Left kidney (tissue), 2 donors: Measurements from ENCODE around the gene LMNA. TPM values are rescaled to one million over a fixed set of nuclear protein-coding genes. Genes with fewer than 3 reads are reported as not detected.

Experiments
- DNase-seq: peaks from one replicate; pipeline ENCODE4 v3.0.0-alpha.2; 2013
- polyA plus RNA-seq: library from polyadenylated mRNA; unstranded; fragments of 120-200 nt; gene quantifications from one replicate; pipeline ENCODE4 v1.2.1, GENCODE V29; 2013; ENCODE audit not compliant: insufficient read length

Gene LMNA
- polyA plus RNA-seq, 1 donor: 74.2 TPM

DNA sequence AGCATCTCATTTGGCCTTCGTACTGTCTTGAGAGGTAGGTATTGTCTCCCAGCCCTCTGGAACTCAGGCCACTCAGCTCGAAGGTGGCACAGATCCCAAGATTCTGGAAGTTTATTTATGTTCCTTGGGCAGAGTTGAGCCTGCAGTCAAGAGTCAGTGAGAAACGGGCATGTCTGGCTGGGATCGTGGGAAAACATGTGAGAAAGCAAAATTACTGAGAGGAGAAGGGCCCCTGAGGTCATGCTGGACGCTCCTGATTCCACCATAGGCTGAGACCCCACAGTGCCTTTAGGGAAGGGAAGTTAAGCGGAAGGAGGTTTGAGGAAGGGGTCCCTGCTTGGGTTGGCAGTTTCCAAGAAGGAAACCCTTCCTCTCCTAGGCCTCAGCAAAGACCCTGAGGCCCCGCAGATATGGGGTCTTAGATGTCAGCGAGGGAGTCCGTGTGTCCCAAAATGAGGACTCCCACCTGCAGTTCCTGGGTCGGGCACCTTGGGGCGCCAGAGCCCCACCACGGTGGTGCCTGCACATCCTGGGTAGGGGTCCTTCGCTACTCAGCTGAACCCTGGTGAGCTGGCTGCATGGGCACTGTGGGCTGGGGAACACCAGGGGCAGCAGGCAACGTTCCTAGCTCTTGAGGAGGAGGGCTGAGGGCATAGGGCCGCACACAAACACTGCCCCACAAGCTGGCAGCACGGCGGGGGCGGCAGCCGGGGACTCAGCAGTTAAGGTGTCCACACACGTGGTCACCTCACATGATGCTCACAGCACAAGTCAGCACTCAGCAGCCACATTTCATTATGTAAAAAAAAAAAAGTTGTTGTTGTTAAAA is 26.6 kb downstream of the LMNA start:
- DNase-seq: peak; percentile 43

DNA sequence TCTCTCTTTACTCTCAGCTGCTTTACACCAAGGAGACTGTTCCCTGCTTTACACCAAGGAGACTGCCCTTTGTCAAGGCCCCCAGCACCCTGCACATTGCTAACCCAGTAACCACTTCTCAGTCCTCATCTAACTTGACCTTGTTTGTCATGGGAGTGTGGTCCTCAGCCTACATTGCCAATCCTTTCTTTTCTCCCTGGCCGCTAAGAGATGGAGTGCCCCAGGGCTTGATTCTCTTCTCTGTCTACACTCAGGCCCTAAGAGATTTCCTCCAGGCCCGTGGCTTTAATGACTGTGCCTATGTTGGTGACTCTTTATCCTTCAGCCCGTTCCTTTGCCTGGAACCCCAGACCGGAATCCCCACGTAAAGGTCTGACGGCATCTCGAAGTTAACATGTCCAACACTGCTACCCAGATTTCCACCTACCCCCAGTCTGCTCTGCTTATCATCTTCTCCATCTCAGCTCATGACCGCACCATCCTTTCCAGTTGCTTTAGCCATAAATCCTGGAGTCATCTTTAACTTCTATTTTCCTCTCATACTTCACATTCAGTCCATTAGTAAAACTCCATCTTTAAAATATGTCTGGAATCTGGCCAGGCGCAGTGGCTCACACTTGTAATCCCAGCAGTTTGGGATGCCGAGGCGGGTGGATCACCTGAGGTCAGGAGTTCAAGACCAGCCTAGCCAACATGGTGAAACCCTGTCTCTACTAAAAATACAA is 29.4 kb downstream of the LMNA start:
- DNase-seq: no peak

DNA sequence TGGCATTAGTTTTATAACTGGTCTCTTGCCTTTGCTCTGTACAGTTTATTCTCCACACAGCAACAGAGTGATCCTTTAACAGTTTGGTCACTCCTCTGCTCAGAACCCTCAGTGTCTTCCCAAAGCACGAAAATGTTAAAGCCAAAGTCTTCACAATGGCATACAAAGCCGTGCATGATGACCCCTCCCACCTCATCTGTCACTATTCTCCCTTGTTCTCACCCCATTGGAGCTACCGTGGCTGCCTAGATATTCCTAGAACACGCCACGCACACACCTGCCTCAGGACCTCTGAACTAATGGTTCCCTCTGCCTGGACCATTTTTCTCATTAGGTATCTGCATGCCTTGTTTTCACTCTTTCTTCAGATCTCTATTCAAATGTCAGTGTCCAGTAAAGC is 30.2 kb downstream of the LMNA start:
- no peak for DNase-seq

DNA sequence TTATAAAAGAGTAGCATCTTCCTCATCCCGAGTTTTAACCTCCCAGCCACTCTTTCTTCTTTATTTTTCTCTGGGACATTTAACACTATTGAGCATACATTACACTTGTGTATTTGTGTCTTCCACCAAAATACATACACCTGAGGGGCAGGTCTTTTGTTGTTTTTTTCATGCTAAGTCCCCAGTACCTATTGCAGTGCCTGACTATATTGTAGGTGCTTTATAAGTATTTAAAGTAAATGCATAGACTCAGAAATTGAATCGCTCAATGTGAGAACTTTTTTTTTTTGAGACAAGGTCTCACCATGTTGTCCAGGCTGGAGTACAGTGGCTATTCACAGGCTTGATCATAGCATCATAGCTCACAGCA is 31.1 kb downstream of the LMNA start:
- no peak for DNase-seq

DNA sequence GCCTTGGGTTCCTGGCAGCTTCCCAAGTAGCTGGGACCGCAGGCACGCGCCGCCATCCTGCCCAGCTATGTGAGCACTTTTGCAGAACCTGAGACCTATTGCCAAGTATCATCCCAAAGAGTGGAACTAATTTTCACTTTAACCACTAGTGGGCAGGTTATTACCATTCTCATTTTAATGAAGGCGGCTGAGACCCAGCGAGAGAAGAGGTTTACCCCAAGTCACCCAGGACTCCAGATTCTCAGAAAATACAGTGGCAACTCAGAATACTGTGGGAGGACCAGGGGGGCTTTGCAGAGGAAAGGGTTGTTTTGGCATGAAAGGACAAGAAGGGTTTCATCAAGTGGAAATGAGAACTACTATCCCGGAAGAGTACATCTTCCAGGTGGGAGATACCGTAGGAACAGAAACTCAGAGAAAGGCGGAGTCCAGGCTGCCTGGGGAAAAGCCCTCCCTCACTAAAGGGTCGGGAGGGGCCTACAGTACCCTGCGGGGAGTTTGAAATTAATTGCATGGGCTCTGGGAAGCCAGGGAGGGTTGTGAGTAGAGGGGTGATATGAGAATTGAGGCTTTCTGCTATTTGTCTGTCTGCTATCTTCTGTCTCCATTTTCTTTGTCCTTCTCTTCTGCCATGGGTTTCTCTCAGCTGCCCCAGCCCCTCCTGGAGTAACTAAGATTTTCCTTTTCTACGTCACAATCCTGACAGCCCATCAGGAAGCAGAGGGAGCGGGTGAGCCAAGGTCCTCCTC is 31.7 kb downstream of the LMNA start:
- DNase-seq: peak; percentile 86

DNA sequence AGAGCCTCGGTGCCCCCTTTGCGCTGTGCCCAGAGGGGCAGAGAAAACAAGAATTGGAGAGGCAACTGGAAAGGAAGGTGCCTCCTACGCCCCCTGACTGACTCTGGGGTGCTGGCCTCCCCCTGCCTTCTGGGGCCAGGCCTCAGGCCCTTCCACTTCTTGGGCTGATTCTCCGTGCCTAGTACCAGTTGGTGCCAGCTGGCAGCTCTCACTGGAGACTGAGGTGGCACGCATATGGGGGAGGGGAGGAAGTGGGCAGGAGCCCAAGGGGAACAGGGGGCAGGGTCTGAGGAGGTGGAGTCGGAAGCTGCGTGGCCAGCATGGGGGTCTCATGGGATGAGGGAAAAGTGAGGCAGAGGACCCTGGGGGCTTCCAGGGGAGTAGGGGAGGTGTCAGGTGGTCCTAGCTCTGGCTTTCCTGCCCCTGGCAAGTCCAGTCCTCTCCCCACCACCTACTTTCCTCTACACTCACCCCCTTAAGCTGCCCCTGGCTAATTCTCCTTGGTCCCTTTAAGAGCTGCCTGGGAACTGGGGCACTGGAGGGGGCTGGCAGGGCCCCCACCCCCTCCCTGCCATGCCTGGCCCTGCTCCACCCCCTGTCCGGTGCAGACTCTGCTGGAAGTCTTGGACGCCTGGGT is 32.4 kb downstream of the LMNA start:
- no peak for DNase-seq

DNA sequence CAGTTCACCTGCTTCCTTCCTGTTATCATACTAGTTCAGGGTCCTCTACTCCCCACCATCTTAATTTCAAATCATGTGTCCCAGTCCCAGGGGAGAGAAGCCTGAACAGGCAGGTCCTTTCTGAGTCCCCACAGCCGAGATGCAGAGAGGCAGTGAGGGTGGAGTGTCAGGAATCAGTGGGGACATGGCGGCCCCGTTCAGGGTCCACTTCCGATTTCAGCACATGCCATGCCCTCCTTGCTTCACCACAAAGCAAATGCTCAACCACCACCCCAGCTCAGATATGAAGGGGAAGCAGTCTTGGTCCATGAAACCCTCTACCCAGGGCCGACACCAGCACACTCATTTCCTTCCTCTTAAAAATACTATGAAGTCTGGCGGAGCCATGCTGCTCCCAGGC is 33.7 kb downstream of the LMNA start:
- no peak for DNase-seq

DNA sequence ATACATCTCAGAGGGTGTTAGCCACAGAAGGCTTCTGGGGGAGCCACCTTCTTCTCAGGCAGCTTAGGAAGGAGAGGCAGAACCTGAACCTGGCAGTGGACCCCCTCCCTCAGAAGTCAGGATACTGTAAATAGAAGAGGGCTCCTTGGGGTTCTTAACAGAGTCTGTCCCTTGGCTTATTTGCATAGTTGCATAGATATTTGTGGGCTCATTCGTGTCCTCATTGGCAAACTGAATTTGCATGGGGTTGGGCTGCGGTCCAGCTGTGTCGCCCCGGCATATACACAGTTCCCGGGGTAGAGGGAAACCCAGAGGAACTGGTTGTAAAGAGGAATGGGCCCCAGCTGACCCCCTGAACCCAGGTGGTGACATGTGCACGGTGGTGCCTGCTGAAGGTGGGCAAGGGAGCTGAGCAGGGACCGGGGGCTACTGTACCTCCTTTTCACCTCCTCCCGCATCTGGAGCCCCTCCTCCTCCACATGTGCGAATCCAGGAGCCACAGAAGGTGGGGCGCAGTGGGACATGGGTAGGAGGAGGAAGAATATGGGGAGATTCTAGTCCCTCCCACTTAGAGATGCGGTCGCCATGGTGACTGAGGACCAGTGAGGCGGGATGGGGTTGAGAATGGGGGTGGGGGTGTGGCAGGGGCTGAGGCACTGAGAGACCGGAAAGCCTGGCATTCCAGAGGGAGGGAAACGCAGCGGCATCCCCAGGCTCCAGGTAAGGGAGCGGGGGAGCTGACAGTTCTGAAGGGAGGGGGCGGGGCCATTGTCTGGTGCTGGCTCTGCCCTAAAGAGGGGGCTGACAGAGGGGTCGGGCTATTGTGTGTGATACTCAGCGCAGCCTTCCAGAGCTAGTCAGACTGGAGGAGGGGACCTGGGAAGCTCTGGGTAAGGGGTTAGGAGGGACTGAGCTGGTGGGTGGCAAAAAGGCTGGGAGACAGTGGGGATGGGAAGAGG is 35.1 kb downstream of the LMNA start:
- DNase-seq: peak; percentile 46

DNA sequence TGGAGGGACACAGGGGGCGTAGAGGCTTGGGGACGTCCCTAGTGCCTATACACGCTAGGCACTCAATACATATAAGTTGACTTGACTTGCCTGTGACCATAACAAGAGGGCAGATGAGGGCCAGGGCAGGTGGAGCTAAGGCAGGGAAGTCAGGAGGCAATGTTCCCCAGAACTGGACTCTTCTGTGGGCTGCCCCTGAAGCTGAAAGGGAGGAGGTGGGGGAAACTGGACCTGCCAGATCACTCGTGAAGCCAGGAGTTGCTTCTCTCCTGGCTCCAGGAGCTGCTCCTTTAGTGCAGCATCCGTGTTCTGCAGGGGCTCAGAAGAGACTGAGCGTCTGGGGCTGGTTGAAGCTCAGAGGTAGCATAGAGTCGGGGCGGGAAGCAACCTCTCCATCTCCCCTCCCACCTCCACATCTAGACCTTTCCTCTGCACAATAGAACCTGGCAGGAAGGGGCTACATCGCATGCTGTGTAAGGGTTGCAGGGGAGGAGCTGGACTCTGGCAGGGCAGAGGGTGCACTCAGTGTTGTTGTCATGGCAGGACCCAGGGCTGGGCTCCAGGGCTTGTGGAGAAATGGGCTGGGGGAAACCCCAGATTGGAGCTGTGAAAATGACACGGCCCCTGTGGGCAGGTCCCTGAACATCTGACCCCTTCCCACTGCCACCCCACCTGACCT is 36.0 kb downstream of the LMNA start:
- no peak for DNase-seq

DNA sequence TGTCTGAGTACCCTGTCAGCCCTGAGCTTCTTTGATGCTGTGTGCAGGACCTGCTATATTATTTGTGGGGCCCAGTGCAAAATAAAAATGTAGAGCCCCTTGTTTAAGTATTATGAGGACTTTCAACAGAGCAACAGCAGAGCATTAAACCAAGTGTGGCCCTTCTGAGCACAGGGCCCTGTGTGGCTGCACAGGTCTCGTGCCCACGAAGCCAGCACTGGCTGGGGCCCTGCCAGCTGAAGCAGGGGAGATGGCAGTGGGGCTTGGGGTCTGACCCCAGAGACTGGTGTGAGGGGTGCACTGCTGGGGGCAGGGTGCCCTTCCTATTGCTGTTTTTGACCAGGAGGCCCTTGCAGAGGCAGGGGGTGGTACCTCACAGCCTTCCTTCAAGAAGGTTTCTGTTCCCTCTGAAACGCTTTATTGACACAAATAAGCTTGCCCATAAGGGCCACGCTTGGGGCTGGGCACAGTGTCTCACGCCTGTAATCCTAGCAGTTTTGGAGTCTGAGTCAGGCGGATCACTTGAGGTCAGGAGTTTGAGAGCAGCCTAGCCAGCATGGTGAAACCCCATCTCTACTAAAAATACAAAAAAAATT is 36.7 kb downstream of the LMNA start:
- DNase-seq: no peak

DNA sequence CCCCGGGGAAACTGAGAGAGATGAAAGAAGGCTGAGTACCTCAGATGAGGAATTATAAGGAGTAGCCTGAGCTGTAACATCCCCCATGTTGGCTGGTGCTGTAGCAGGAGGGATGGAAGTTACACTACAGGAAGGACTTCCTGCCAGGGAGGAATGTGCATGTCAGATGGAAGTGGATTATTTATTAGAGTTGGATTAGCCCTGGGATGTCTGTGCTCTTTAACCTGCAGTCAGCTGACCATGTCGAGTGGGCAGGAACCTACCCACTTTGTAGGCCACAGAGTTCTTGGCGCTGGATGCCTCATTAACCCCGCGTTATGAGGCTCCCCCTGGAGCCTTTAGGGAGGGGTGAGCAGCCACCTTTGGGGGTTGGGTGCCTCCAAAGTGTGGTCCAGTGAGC is 38.1 kb downstream of the LMNA start:
- DNase-seq: peak; percentile 66

DNA sequence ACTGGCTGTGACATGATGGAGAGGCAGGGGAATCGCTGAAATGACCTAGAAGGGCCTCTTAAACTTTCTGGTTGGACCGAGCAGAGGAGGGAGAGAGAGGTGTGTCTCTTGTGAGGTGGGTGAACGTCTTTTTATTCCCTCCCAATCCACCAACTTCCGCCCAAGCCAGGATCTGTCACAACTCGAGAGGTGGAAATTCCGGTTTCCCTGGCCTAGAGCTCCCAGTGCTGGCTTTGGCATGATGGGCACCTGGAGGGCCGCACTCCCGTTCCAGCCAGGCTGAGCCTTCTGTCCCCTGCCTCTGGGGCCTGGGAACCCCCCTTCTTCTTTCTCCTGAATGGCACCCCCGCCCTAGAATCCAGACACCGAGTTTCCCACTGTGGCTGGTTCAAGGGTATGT is 38.9 kb downstream of the LMNA start, which contains the start of gene SEMA4A:
Gene SEMA4A (plus strand): TSS at position 224 of the 400 bp plus-strand sequence. CDS start 994 bp downstream, outside the sequence.
- peak; percentile 60 for DNase-seq

DNA sequence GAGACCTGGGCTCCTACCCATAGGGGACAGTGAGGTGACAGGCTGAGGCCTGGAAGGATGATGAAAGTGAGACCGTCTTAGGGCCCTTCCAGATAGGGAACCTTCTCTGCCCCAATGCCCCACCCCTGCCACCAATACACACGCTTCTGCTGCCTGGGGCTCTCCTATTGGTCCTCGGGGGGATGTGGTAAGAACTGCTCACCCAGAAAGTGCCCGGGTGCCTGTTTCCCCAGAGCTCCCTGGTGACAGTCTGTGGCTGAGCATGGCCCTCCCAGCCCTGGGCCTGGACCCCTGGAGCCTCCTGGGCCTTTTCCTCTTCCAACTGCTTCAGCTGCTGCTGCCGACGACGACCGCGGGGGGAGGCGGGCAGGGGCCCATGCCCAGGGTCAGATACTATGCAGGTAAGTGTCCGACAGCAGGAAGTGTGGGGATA is 39.8 kb downstream of the LMNA start:
- DNase-seq: no peak

DNA sequence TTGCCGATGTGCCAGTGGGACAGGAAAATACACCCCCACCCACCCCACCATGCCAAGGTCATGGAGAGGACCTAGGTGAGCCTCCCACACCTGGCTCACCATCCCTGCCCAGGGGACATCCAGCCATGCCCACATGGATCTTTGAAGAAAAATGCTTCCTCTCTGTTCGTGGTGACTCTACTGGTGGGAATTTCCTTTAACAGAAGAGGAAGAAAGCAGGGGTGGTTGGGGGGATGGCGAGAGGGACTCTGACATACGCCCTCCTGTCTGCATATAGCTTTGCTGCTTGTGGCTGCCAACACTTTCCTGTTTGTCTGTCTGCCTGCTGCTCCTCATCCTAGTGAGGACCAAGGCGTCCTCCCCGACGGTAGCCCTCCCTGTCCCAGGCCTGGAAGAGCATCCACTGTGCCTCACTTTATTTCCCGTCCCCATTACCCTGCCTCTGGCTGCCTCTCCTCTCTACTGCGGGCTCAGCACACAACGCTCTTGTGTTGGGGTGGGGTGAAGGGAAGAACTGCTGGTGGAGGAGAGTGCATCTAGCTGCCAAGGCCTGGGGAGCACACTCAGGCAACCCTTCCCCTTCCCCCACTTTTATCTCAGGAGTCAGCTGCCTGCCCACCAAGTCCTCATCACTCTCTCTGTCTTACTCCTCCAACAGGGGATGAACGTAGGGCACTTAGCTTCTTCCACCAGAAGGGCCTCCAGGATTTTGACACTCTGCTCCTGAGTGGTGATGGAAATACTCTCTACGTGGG is 41.4 kb downstream of the LMNA start:
- DNase-seq: no peak

DNA sequence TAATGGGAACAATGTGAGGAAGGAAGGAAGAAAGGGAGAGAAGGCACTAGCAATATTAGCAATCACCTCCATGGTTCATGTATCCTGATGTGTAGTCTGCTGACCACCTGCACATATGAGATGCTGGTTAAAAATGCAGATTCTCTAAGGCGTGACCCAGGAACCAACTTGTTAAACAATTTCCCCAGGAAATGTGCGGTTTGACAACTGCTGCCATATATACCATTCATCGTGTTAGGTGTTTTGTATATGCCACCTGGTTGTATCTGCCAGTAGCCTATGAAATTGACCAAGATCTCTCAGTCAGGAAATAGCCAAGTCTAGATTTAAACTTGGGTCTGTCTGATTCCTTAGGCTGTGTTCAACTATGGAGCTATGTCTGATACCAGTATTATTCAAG is 43.0 kb downstream of the LMNA start:
- DNase-seq: no peak

DNA sequence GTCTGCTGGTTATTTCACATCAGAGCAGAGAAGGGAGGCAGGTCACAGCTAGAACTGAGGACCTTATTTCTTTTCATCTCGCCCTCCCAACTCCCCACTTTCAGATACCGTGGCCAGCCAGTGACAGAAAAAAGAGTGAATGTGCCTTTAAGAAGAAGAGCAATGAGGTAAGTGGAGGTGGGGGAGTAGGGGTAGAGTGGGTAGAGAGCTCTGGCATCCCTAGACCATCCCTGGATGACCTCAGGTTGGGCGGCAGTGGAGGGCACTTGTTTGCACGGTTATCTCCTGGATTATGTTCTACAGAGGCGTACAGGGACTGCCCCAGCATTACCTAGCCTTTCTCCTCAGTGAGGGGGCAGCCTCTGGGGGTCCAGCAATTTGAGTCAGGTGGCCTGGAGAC is 43.5 kb downstream of the LMNA start:
- DNase-seq: no peak

DNA sequence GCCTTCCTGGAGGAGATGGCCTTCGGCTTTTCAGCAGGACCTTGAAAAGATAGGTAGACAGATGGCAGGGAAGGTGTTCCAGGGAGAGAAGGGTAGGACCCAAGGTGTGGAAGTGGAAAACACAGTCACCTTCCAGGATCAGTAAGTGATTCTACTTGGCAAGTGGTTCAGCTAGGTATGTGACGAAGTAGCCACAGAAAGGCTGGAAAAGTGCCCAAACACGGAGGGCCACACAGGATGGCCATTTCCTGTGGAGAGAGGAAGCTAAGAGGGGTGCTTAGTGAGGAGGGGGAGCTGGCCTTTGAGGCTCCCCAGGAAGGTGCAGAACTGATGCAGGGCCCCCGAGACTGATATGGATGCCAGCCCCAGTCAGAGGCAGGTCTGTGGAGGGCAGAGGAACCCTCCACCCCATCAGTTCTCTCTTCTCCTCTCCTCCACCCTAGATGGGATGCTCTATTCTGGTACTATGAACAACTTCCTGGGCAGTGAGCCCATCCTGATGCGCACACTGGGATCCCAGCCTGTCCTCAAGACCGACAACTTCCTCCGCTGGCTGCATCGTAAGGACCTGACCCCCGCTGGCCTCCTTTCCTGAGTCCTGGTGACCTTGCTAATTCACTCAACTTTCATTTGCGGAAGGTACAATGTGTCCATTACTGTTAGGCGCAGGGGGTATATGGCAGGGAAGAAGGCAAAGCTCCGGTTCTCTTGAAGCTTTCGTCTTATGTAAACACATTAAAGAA is 45.7 kb downstream of the LMNA start:
- no peak for DNase-seq

DNA sequence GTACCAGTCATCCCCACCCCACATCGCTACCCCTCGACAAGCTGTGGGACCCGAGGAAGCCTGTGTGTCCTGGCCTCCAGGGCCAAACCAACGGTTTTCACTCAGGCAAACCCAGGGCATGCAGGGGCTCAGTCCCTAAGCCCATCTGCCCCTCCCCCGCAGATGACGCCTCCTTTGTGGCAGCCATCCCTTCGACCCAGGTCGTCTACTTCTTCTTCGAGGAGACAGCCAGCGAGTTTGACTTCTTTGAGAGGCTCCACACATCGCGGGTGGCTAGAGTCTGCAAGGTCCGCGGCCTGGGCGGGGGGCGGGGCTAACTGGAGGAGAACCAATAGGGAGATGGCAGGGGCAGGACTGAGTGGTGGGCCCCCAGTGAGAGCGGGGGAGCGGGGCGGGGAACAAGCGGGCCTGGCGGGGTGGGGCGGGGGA is 46.2 kb downstream of the LMNA start:
- DNase-seq: peak; percentile 84
